B cell (primary cell): Measurements from ENCODE around the gene PPT2. TPM values are rescaled to one million over a fixed set of nuclear protein-coding genes. Genes with fewer than 3 reads are reported as not detected.

ENCODE experiments used
- ATAC-seq: fragments of 200-7000 bp; cut with Tn5 transposase; one replicate; pipeline ENCODE4 v1.10.0; 2021; ENCODE audit warnings: low read depth, mild to moderate bottlenecking, moderate number of reproducible peaks, moderate library complexity
- CTCF ChIA-PET: fragments of 350-600 bp; sonication (Branson Sonifier 250); formaldehyde crosslinking; loops from one replicate; lab custom pipeline; 2021; ENCODE audit warnings: antibody characterized with exemption, inconsistent platforms; lab: Charles Lee
- POLR2A ChIA-PET: fragments of 350-600 bp; sonication (Branson Sonifier 250); formaldehyde crosslinking; loops from one replicate; lab custom pipeline; 2021; ENCODE audit warnings: antibody characterized with exemption; lab: Charles Lee
- DNase-seq: peaks from one replicate; pipeline ENCODE4 v3.0.0; 2013
- H2AFZ ChIP-seq: 2 replicates; pipeline ENCODE4 v1.6.1; 2012; ENCODE audit warnings: mild to moderate bottlenecking, low read depth, low read length; ENCODE audit not compliant: insufficient read depth, poor library complexity, severe bottlenecking
- H3K27ac ChIP-seq, 2 donors: 1 replicate in 1 of 2; 2 replicates in 1 of 2; pipeline ENCODE4 v1.5.1; 2012 to 2013; ENCODE audit warnings: low read length in 2 of 2, mild to moderate bottlenecking in 2 of 2, moderate library complexity in 1 of 2
- H3K27me3 ChIP-seq, 4 experiments: fragments of 200-600 bp in 1 of 4; sonication (generic) in 1 of 4; replicated peaks in 1 of 4; 1 replicate in 2 of 4; 2 replicates in 2 of 4; pipeline versions ENCODE4 v1.6.1 to v1.7.0; 2013 to 2016; ENCODE audit warnings: low read length in 3 of 4, mild to moderate bottlenecking in 2 of 4, mixed read lengths in 1 of 4, moderate library complexity in 1 of 4; ENCODE audit not compliant: insufficient read depth in 4 of 4, control insufficient read depth in 3 of 4; ENCODE audit errors: control extremely low read depth in 1 of 4
- H3K36me3 ChIP-seq, 2 experiments: replicated peaks in 1 of 2; 1 replicate in 1 of 2; 2 replicates in 1 of 2; pipeline versions ENCODE4 v1.6.1 to v1.7.1; 2013; ENCODE audit warnings: low read length in 1 of 2; ENCODE audit not compliant: insufficient read depth in 2 of 2, control insufficient read depth in 1 of 2; ENCODE audit errors: control extremely low read depth in 1 of 2, extremely low read depth in 1 of 2
- H3K4me1 ChIP-seq, 2 donors: fragments of 200-600 bp in 1 of 2; sonication (generic) in 1 of 2; 1 replicate in 1 of 2; 2 replicates in 1 of 2; pipeline versions ENCODE4 v1.5.1 to v1.6.1; 2013 to 2017; ENCODE audit warnings: low read length in 2 of 2; ENCODE audit not compliant: control insufficient read depth in 2 of 2, insufficient read depth in 2 of 2
- H3K4me2 ChIP-seq: replicated peaks from 2 replicates; pipeline ENCODE3; 2012; ENCODE audit warnings: mild to moderate bottlenecking, low read depth, low read length; ENCODE audit not compliant: poor library complexity, severe bottlenecking
- H3K4me3 ChIP-seq, 5 experiments: fragments of 200-600 bp in 1 of 5; sonication (generic) in 1 of 5; 1 replicate in 3 of 5; 2 replicates in 2 of 5; pipeline versions ENCODE4 v1.5.1 to v1.7.0; 2011 to 2016; ENCODE audit warnings: low read length in 4 of 5, mild to moderate bottlenecking in 4 of 5, low read depth in 2 of 5, control low read depth in 1 of 5, moderate library complexity in 1 of 5; ENCODE audit not compliant: insufficient read depth in 1 of 5; ENCODE audit errors: control extremely low read depth in 1 of 5, extremely low read depth in 1 of 5
- H3K79me2 ChIP-seq: fragments of 200-600 bp; sonication (generic); one replicate; pipeline ENCODE4 v1.6.0; 2016; ENCODE audit warnings: low read length; ENCODE audit not compliant: control insufficient read depth, insufficient read depth
- H3K9ac ChIP-seq: fragments of 200-600 bp; sonication (generic); 2 replicates; pipeline ENCODE4 v1.6.1; 2017; ENCODE audit warnings: mild to moderate bottlenecking, low read length, moderate library complexity
- H3K9me3 ChIP-seq, 3 donors: one replicate each; pipeline versions ENCODE4 v1.6.1 to v1.7.1; 2013; ENCODE audit warnings: low read length in 2 of 3; ENCODE audit not compliant: control insufficient read depth in 2 of 3, insufficient read depth in 1 of 3; ENCODE audit errors: control extremely low read depth in 1 of 3
- H4K20me1 ChIP-seq: 2 replicates; pipeline ENCODE4 v1.6.0; 2012; ENCODE audit warnings: mild to moderate bottlenecking, low read length; ENCODE audit not compliant: insufficient read depth, control insufficient read depth, poor library complexity, severe bottlenecking
- H3K27ac Mint-ChIP-seq: one replicate; pipeline ENCODE4 v1.8.0; 2021; ENCODE audit warnings: mixed read lengths
- H3K27me3 Mint-ChIP-seq: one replicate; pipeline ENCODE4 v1.8.0; 2021; ENCODE audit warnings: mixed read lengths
- H3K4me1 Mint-ChIP-seq: one replicate; pipeline ENCODE4 v1.8.0; 2021; ENCODE audit warnings: mixed read lengths
- H3K4me3 Mint-ChIP-seq: one replicate; pipeline ENCODE4 v1.8.0; 2021; ENCODE audit warnings: mixed read lengths
- H3K9me3 Mint-ChIP-seq: one replicate; pipeline ENCODE4 v1.8.0; 2022; ENCODE audit warnings: mixed read lengths; ENCODE audit not compliant: insufficient read depth
- CTCF ChIP-seq: fragments of 200-600 bp; IDR thresholded peaks from one replicate; pipeline ENCODE4 v1.8.0; 2022; ENCODE audit warnings: antibody characterized with exemption, mild to moderate bottlenecking
- EZH2 ChIP-seq: IDR thresholded peaks from 2 replicates; pipeline ENCODE4 v1.6.1; 2012; ENCODE audit warnings: borderline replicate concordance, low read depth, mild to moderate bottlenecking, moderate library complexity, low read length; ENCODE audit not compliant: insufficient read depth, poor library complexity, severe bottlenecking
- WGBS: methylation state at CpG from one replicate; pipeline ENCODE4 v1.1.5; 2013; ENCODE audit warnings: missing lambda C conversion rate; ENCODE audit not compliant: insufficient coverage; 5-methylcytosine and 5-hydroxymethylcytosine counted together
- intact Hi-C: fragments of 100-400 bp; cut with micrococcal nuclease; formaldehyde crosslinking; loops from one replicate; pipeline ENCODE4 v1.10.0; 2022
- polyA plus RNA-seq: library from polyadenylated mRNA; depleted of rRNA; stranded (reverse); fragments of >200 nt; gene quantifications from 2 replicates; pipeline ENCODE4 v1.2.3, GENCODE V29; 2012
- total RNA-seq, 2 donors: library from RNA; stranded (reverse); fragments of 120-200 nt in 1 of 2; gene quantifications; 1 replicate in 1 of 2; 2 replicates in 1 of 2; pipeline versions ENCODE4 v1.2.3 to v1.2.4, GENCODE V29; 2013 to 2022

The PPT2 gene
- total and polyA plus RNA-seq, 2 donors (not counting 1 experiment from before 2014, with no cell fraction given), result 1.2 to 4.2 TPM

GRCh38 chr6:32194388-32194787 lies 40.4 kb downstream of the PPT2 start:
- Histone ChIP-seq H3K27me3 (no peaks in the 10 kb centered on the region), H3K4me1 (peaks cover 40 to 59% of the 10 kb centered on the region in 2 donors), H3K9ac (peak overlapping the region; percentile 62), H4K20me1 (no peaks in the 10 kb centered on the region), H3K4me2 (peak overlapping the region; percentile 91), H3K27ac (peak overlapping the region; percentile 77 to 100), H2AFZ (no peak overlapping the region), H3K9me3 (no peaks in the 10 kb centered on the region), H3K79me2 (peaks cover 38% of the 10 kb centered on the region), H3K4me3 (no peak overlapping the region), H3K36me3 (peaks cover 0 to 13% of the 10 kb centered on the region in 2 experiments)
- H3K27me3 Mint-ChIP-seq, result no peaks in the 10 kb centered on the region
- H3K4me1 Mint-ChIP-seq, result peaks cover 64% of the 10 kb centered on the region
- H3K9me3 Mint-ChIP-seq, result no peaks in the 10 kb centered on the region
- 86% methylated on average over 1 of the region's 4 CpGs for WGBS
- H3K4me3 Mint-ChIP-seq, result peak overlapping the region; percentile 95
- peak overlapping the region; percentile 99 for H3K27ac Mint-ChIP-seq
- no peak for DNase-seq
- ChIA-PET POLR2A (interaction anchor here (0.7 to 1.8 kb wide), 3 partner anchors 14 to 77 kb away, joined by 3 to 7 read pairs (median 3); partner anchors contain the start of gene RNF5), CTCF (interaction anchor here (1.4 to 1.6 kb wide), 3 partner anchors 12 to 592 kb away, joined by 3 to 4 read pairs (median 3); partner anchors contain the start of gene ATF6B)
- intact Hi-C loops, result loop anchor here (10.0 kb wide), 2 partner anchors 460 to 700 kb away; partner anchors contain the start of genes CLIC1 and MICB
- no peak for TF ChIP-seq CTCF
- no peak for TF ChIP-seq EZH2
- no peak for ATAC-seq
